HG03039 (cell line): ENCODE results near the gene KAT6B.
"Not testable (repeated sequence)": the region's sequence is repeated elsewhere in the genome, so short reads cannot be mapped to it uniquely, and the experiment has no call there.

ENCODE experiments used
- ATAC-seq: cut with Tn5 transposase; IDR thresholded peaks from one replicate; pipeline ENCODE4 v1.9.1; 2021; ENCODE audit warnings: mild to moderate bottlenecking, moderate library complexity; ENCODE audit not compliant: unreplicated experiment

The KAT6B gene

DNA sequence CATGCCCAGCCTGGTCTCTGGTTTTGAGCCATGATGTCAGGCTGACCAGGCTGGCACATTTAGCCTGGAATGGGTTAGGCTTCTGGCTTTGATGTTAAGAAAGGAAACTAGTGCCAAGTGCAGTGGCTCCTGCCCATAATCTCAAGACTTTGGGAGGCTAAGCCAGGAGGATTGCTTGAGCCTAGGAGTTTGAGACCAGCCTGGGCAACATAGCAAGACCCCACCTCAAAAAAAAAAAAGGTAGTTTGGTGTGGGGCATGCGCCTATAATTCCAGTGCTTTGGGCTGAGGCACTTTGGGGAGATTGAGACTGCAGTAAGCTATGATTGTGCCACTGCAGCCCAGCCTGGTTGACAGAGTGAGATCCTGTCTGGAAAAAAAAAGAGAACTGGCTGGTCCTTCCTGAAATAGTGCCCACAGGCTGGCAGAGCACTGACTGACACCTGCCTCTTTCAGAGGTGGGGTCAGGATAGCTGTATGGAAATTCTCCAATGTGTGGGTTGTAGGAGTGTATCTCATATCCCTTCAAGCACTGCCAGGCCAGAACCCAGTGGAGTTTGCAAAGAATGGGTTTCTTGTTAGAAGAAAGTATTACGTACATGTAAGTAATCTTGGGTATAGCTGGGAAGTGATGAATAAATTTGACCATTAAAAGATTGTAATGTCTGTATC is 61.3 kb downstream of the KAT6B start:
- ATAC-seq = no peak

DNA sequence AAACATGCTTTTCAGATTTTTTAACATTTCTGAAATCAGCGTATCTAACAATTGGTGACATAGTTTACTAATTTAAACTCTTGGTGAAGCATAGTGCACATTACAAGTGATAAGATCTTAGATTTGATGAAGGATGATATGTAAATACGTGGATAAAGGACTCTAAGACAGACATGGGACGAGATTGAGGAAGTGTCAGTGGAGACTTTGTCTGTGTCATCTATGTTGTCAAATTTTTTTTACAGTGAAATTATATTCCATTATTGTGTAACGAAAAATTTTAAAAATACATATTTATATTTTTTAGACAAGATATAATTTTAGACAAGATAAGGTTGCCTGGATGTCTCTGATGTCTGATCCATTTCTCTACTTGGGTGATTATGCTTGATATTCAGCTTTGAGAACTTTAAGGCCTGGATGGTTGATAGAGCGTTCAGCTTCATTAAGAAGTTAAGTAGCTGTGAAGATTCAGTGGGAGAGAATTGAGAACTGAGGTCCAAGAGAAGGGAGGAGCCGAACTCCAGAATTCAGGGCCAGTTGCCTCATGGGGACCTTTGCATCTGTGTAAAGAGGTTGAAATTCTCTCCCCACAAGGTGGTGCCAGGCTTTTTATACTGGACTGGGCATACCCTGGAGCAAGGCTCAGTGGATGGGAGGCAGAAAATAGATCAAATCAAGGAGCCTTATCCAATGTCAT is 62.7 kb downstream of the KAT6B start:
- no peak for ATAC-seq

DNA sequence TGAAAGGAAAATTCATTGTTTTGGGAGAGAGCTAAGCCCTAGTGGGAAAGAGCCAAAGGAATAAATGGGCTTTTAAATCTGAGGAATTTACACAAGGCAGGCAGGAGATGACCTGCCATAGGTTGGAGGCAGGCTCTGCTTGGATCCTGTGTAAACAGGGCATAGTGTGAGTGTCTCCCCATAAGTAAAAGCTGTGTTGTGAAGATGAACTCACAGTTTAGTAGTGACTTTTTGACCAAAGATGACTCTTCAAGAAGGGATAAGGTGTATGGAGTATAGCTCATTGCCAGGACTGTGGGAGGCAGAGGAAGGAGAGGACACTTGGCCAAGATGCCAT is 63.2 kb downstream of the KAT6B start:
- no peak for ATAC-seq

DNA sequence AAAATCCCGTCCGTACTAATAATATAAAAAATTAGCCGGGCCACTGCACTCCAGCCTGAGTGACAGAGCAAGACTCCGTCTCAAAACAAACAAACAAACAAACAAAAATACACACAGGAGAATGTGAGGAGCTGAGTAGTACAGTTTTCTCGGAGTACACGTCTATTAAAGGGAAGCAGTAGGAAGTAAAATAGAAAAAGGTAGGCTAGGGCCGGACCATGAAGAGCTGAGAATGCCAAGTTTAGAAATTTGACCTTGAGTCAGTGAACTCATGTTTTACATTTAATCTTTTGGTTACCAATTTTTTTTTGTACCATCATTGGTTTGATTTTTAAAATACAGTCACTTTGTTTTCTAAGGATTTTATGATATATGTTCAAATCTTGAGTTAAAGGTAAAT is 64.1 kb downstream of the KAT6B start:
- ATAC-seq = no peak

DNA sequence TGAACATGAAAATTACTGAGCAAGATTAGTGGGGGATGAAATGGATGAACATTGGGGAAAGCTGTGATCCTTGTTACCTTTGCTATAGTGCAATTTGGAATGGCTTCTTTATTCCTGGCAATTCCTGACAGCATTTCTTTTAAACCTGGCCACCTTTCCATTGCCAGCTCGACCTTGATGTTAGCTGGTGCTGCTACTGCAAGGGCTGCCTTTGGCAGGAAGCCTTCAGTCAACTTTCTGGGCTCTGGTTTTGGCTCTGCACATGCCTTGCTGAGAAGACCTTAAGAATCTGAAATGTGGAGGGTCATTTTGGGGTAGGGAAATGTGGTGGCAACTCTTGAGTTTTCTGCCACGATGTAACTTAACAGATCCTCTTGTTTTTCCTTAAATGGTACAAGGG is 64.7 kb downstream of the KAT6B start:
- ATAC-seq = no peak

DNA sequence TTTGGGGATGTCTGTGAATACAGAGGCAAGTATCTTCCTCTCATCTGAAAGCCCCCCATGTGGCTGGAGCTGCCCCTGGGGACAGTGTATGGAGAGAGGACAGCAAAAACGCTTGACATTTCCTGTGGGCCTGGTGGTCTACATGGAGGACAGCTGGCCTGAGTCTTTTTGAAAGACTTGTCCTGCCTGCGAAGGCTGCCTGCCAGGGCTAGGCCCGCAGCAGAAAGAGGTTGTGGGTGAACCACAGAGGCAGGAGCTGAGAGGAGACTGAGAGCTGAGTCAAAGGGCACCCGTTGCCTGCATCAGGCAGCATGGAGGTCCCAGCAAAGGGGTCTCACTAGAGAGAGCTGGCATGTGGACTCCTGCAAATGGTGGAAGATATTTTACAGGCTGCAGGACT is 66.4 kb downstream of the KAT6B start:
- ATAC-seq = no peak

DNA sequence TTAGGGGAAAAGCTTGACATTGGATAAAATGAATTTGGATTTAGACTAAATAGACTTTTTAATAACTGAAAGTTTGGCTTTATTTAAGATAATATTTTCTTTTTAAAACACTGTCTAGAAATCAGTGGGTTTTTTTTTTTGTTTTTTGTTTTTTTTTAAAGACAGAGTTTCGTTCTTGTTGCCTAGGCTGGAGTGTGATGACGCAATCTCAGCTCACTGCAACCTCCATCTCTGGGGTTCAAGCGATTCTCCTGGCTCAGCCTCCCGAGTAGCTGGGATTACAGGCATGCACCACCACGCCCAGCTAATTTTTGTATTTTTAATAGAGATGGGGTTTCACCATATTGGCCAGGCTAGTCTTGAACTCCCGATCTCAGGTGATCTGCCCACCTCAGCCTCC is 66.9 kb downstream of the KAT6B start:
- not testable (repeated sequence) for ATAC-seq

DNA sequence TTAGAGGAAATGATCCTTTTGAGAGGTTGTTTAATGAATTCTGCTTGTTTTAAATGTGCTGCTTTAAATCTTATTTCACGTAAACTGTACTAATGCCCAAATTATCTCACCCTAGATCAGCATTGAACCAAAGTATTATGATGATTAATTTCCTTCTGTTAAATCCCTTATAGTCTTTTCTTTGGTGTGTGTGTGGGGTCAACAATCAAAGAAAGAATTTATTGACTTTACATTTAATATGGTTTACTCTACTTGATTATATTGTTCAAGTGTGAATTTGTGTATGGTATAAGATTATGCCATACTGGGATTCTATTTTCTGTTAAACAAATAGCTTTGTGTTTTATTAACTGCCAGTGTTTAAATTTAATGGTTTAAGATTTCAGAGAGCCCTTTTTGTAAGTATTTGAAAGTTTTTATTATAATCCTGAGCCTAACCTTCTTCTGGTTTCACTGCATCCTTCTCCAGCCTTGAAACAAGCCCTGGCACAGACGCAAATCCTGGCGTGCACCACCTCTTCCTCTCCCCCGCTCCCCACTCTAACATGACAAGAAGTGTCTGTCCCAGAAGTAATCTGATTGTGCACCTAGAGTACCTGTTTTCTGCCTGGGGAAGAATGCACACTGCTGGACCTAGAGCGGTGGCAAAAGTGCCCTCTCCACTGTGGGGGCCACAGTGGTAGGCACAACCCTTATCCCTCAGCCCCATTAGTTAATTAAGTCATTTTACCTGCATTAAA is 70.6 kb downstream of the KAT6B start:
- ATAC-seq = no peak

DNA sequence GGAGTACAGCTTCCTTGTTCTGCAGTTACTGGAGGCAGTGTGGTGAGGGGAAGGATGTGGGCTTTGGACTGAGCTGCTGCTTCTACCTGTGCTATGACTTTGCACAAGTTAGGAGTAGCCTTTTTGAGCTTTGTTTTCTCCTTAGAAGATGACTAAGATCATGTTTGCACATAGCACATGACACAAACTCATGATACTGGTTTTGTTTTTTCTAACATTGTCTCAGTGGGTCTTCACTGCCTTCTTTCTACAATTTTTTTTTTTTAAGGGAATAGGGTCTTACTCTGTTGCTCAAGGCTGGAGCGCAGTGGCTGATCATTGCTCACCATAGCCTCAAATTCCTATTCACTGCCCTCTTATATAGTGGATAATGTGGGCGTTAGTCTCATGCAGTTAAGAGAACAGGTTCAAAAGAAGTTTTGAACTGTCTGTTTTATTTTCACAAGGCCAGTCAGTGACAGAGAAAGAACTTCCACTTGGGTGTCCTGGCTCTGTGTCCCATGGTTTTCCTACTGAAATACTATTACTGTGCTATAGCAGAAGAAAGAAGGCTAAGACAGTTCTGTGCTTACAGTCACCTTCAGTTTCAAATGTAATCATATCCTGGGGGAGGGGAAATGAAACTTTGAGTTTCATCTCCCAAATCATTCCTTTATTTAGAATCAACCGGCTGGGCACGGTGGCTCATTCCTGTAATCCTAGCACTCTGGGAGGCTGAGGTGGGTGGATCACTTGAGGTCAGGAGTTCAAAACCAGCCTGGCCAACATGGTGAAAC is 72.0 kb downstream of the KAT6B start:
- peak; percentile 61 for ATAC-seq

DNA sequence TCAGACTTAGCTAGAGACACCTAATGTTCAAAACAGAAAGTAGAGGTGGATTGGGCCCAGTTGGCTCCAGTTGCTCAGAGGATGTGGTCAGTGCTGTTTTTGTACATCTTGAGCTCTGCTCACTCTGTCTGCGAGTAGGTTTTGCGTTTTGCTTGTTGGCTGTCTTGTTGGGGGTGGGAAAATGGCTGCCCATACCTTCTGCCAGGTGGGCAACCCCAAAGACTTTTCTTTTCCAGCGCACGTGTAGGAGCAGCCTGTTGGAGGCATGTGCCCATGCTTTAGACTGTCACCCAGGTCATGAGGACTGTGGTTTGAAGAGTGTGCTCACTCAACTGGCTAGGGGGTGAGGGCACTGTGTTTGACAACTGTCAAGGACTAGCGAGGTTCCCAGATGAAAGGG is 73.9 kb downstream of the KAT6B start:
- ATAC-seq = no peak

DNA sequence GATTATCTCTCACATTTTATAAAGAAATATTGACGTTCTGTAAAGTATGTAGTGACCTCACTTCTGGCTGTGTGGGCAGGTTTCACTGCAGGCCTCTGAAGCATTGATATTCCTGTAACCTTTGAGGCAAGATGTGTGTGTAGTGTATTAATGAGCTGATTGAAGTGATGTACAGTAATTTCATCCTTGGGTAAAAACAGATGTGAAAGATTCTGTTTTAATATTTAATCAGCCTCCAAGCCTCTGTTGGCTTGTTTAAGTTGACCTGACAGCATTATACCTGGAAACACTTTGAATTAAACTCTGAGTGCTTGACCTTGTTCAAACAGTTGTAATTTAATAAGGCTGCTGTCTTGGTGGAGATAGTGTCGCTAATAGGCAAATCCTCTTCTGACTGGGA is 74.9 kb downstream of the KAT6B start:
- ATAC-seq = no peak

DNA sequence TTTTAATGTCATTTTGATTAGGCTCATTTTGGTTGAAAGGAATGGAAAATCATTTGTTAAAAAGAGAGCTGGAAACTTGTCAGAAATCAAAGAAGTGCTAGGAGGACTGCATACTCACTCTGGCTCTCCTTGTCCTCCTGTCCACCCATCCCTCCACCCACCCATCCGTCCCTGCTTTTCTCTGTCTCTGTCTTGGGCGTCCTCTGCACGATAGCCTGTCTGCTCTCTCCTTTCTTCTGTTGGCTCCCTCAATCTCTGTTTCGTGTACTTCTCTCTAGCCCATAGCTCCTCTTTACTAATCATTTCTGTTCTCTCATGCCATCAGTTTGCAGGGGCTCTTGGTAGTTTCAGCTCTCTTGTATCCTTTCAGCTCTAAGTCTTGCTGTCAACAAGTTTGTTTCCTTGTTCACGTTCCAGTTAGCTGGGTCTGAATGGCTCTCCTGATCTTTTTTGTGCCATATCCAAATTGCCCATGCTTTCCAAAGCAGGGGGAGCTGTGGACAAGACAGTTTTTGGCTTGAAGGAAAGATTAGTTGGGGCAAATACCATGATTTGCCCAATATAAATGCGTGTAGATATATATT is 75.6 kb downstream of the KAT6B start:
- no peak for ATAC-seq

DNA sequence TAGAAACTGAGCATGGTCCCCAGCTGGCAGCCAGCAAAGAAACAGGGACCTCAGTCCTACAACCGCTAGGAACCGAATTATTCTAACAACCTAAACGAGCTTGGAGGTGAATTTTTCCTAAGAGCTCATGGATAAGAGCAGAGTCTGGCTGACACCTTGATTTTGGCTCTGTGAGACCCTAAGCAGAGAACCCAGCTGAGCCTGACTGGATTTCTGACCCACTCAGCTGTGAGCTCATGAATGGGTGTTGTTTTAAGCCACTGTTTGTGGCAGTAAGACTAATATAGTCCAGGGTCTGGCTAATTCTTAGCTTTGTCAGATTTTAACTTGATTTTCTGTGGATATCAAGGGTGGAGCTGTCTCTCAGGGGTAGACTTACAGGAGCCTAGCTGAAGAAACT is 77.1 kb downstream of the KAT6B start:
- ATAC-seq = no peak

DNA sequence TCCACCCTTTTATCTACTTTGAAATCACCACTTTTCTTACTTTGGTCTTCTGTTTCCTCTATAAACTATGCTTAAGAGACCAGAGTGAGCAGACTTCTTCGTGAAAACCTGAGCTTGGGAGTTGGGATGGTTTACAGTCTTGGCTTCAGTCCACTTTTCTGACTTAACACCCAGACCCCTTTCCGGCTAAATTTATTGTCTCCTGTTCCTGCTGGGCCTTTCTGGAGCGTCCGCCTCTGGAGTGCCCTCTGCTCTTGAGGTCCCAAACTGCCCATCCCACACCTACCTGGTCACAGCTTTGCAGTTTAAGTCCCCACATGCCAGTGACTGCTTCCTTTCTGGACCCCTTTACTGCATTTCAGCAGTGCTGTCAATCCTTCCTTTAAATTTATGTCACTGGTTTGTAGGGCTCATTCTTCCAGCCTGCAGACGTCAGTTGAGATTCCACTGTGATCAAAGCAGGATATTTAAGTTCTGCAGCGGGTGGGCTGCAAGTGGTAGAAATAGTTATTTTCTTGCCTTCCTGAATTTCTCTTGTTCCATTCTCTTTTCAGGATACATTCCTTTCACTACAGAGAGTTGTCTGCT is 80.3 kb downstream of the KAT6B start:
- no peak for ATAC-seq

DNA sequence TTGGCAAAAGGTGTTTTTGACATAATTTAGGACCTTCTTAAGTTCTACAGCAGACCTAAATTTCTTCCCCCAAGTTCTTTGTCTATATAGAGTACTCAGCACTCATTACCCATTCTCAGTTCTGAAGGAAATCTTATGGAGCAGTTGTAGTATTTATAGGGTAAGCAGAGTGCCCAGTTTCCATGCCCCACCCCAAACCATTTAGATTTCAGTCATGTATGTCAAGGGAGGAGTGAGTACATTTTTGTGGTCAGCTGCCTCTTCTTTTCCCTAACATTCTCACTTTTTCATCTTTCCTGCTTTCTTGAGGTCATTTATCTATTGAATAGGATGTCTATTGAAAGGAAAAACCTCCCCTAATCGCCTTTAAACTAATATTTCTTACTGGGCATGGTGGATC is 83.3 kb downstream of the KAT6B start:
- ATAC-seq = no peak

DNA sequence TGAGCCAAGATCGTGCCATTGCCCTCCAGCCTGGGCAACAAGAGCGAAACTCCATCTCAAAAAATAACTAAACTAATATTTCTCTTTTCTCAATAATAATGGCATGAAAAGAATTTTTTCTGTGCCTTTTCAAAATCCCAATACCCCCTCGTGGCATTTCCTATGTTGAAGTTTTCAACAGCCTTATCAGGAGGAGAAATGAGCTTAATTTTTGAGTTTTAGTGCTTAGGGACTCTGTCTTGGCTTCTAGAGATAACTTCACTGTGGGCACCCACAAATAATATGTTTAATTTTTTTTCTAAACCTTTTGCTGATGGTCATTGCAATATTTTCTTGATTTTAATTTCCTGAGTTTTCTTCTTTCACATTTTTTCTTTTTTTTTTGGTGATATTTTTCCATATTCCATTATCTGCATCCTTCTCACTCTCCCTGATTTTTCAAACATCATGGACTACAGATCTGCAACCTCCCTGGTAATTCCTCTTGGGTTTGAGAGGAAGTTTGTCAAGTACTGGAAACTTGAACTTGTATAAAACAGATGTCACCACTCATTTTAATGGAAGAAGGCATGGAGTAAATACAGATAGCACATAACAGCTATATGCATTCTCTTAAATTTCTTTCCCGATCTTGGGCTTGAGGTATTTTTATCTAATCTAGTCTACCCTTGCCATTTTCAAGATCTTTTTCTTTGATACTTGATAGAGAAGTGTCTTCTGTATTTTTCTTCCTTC is 84.0 kb downstream of the KAT6B start:
- no peak for ATAC-seq

DNA sequence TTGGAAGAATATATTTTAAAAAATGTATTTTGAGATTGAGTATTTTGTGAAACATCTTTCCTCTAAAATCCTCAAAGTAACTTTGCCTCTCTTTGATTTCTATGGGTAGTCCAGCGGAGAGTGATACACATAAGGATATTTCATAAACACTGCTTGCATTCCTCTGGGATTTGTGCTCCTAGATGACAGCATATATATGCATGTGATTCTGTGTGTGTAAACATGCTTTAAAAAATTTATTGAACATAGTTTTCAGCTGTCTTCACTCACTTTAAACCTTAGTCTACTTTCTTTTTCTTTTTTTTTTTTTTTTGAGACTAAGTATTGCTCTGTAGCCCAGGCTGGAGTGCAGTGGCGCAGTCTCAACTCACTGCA is 84.6 kb downstream of the KAT6B start:
- ATAC-seq = no peak

DNA sequence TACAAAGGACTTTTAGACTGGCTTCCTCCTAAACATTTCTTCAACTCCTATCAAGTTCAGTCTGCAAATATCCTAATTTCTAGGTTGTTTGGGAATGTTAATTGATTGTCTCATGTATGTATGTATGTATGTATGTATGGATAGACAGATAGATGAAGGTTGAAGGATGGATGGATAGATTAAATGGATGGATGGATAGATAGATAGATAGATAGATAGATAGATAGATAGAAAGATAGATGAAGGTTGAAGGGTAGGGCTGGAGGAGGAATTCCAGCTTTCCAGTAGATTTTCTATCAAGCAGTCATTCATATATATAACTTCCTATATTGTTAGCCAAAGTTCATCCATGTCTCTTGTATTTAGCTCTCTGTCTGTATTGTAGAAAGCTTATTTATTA is 85.8 kb downstream of the KAT6B start:
- ATAC-seq = no peak

DNA sequence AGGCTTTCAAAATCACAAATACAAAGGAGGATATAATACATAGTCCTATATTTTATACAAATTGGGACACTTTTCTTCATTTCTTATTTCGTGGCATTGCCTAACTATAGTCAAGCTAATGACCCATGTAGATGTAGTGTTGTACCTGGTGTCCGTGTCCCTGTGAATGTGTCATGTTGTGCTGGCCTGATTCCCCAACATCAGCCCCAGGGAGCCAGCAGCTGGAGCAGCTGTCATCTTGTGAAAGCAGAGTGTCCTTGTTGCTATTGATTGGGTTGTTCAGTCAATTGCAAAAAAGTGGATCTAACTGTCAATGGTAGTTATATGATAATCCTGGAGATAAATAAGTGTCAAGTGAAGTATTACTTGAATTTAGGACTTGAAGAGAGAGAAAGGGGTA is 86.3 kb downstream of the KAT6B start:
- no peak for ATAC-seq

DNA sequence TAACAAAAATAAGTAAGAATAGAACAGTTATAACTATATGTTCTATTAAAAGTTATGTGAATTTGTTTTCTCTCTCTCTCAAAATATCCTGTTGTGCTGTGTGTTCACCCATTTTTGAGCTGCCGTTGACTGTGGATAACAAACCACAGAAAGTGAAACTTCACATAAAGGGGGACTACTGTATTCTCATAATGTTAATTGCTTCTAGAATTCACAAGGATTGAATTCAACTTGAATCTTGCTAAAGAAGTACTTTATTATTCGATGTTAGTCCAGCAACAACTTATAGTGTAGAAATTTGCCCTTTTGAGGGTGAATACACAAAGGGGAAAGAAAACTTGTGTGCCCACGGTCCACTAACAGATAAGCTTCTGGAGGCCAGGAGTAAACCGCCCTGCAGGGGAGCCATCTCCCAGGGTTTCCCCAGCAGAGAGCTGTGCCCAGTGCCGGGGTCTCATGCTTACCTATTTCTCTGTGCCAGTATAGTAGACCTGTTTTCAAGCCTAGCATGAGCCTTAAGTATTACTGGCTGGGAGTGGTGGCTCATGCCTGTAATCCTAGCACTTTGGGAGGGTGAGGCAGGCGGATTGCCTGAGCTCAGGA is 87.1 kb downstream of the KAT6B start:
- ATAC-seq = no peak
